SJSA1 (cell line): ENCODE data around the gene MAN1A2. TPM values are rescaled to one million over a fixed set of nuclear protein-coding genes. Genes with fewer than 3 reads are reported as not detected.

Source experiments
- DNase-seq, 2 experiments: peaks; one replicate each; pipeline ENCODE4 v3.0.0-alpha.2; 2015 to 2020; ENCODE audit warnings: low spot score in 2 of 2, low read depth in 1 of 2
- H3K27ac ChIP-seq: fragments of 250-450 bp; sonication (Bioruptor Pico); 2 replicates; pipeline ENCODE4 v1.5.1; 2020; ENCODE audit warnings: mild to moderate bottlenecking, moderate library complexity
- H3K27me3 ChIP-seq: fragments of 250-450 bp; sonication (Bioruptor Pico); replicated peaks from 2 replicates; pipeline ENCODE4 v1.5.1; 2020; ENCODE audit warnings: mild to moderate bottlenecking, moderate library complexity
- H3K36me3 ChIP-seq: fragments of 250-450 bp; sonication (Bioruptor Pico); 2 replicates; pipeline ENCODE4 v1.5.1; 2020; ENCODE audit warnings: mild to moderate bottlenecking
- H3K4me1 ChIP-seq: fragments of 250-450 bp; sonication (Bioruptor Pico); replicated peaks from 2 replicates; pipeline ENCODE4 v1.6.1; 2021; ENCODE audit warnings: mild to moderate bottlenecking
- H3K4me3 ChIP-seq: fragments of 250-450 bp; sonication (Bioruptor Pico); 2 replicates; pipeline ENCODE4 v1.5.1; 2020; ENCODE audit warnings: mild to moderate bottlenecking
- H3K9me3 ChIP-seq: fragments of 250-450 bp; sonication (Bioruptor Pico); replicated peaks from 2 replicates; pipeline ENCODE4 v1.5.1; 2020; ENCODE audit warnings: mild to moderate bottlenecking
- total RNA-seq: library from RNA; depleted of rRNA; stranded (reverse); fragments of >200 nt; shearing (Covaris generic); gene quantifications from 2 replicates; pipeline ENCODE4 v1.2.3, GENCODE V29; 2014

Gene MAN1A2
- total RNA-seq, 1 experiment from 2014 or later = 44.6 TPM

DNA sequence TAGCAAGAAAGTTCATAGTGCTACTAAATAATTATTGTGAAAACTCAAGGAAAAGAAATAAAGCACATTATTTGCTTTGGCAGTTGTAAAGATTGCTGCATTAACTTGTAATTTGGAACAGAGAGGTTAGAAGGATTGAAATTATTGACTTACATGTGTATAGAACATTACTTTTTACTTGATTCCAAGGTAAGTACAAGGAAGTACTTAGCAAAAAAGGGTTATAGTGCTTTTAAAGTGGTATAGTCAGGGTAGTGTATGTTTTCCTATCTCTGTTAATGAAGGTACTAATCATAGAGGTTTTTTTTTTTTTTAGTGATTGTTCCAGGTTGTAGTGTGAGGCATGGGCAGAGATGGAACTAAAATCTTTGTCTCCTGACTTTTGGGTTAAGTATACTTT lies 29.4 kb downstream of the MAN1A2 start:
- Histone ChIP-seq H3K27ac (no peak overlapping the region), H3K9me3 (no peaks in the 10 kb centered on the region), H3K27me3 (no peaks in the 10 kb centered on the region), H3K36me3 (no peaks in the 10 kb centered on the region), H3K4me3 (no peak overlapping the region), H3K4me1 (no peaks in the 10 kb centered on the region)
- no peak for DNase-seq

- Histone ChIP-seq H3K4me3 (no peak overlapping the region), H3K9me3 (no peaks in the 10 kb centered on the region), H3K4me1 (no peaks in the 10 kb centered on the region), H3K27me3 (no peaks in the 10 kb centered on the region), H3K36me3 (peaks cover 8% of the 10 kb centered on the region), H3K27ac (no peak overlapping the region)
- DNase-seq = no peak
Observed at GRCh38 chr1:117398957-117399356, 31.7 kb downstream of the MAN1A2 start.

- Histone ChIP-seq H3K27me3 (no peaks in the 10 kb centered on the region), H3K4me3 (no peak overlapping the region), H3K4me1 (no peaks in the 10 kb centered on the region), H3K27ac (no peak overlapping the region), H3K36me3 (peaks cover 8% of the 10 kb centered on the region), H3K9me3 (no peaks in the 10 kb centered on the region)
- no peak for DNase-seq
Observed at GRCh38 chr1:117401761-117402160, 34.5 kb downstream of the MAN1A2 start.

DNA sequence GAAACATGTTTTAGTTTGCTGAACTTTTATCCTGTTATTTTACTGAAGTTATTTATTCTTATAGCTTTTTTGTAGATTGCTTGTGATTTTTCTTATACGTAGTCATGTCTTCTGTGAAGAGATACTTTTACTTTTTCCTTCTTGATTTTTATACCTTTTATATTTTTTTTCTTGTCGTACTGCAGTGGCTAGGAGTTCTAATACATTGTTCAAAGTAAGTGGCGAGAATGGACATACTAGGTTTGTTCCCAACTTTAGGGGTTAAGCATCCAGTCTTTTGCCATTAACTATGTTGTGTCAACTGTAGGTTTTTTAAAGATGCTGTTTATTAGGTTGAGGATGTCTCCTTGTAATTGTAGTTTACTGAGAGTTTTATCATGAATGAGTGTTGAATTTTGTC lies 36.3 kb downstream of the MAN1A2 start:
- H3K4me3 ChIP-seq = no peak overlapping the region
- H3K9me3 ChIP-seq = no peaks in the 10 kb centered on the region
- DNase-seq = no peak

GRCh38 chr1:117405042-117405441 lies 37.8 kb downstream of the MAN1A2 start:
- Histone ChIP-seq H3K27me3 (no peaks in the 10 kb centered on the region), H3K4me3 (no peak overlapping the region), H3K4me1 (no peaks in the 10 kb centered on the region), H3K36me3 (peaks cover 8% of the 10 kb centered on the region), H3K27ac (no peak overlapping the region), H3K9me3 (no peaks in the 10 kb centered on the region)
- no peak for DNase-seq

More for the DNA sequence above, 36.3 kb downstream of the MAN1A2 start:
- Histone ChIP-seq H3K27ac (no peak overlapping the region), H3K4me1 (no peaks in the 10 kb centered on the region), H3K36me3 (peaks cover 8% of the 10 kb centered on the region), H3K27me3 (no peaks in the 10 kb centered on the region)

DNA sequence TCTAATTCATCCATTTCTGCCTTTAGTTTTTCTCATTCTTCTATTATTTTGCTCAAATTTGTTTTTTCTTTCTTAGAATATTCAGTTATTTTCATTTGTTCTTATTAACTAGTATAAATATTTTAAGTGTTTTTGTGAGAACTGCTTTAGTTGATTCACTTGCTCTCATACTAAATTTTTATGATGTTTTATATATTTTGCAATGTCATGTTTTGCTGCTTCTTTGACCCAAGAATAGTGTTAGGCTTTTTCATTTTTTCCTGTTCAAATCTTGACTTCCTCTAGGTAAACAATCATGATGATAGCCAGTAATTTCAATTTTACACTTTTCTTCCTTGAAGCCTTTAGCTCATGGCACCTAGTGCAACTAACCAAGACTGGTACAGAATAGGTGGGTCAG lies 45.2 kb downstream of the MAN1A2 start:
- Histone ChIP-seq H3K4me3 (no peak overlapping the region), H3K27ac (no peak overlapping the region), H3K36me3 (no peaks in the 10 kb centered on the region), H3K4me1 (no peaks in the 10 kb centered on the region), H3K27me3 (no peaks in the 10 kb centered on the region), H3K9me3 (no peaks in the 10 kb centered on the region)
- no peak for DNase-seq

DNA sequence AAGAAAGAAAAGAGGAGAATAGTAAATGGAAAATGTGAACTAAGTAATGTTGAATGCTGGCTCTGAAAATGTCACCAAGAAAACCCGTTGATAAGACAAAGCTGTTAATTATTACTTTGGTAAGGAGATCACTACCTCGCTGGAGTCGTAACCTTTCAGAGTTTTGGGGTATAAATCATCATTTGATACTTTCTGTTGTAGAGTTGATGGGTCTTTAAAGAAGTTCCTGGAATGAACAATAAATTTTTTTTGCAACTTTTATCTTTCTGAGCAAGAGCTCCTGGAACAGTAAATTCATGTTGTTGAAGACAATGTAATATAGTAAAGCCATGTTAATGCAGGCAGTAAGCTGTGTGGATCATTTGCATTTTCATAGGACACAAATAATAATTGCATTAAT lies 46.2 kb downstream of the MAN1A2 start:
- Histone ChIP-seq H3K36me3 (no peaks in the 10 kb centered on the region; the same call in 1 of the 2 replicates), H3K27ac (no peak overlapping the region), H3K4me3 (no peak overlapping the region), H3K4me1 (no peaks in the 10 kb centered on the region), H3K27me3 (no peaks in the 10 kb centered on the region), H3K9me3 (no peaks in the 10 kb centered on the region)
- no peak for DNase-seq

DNA sequence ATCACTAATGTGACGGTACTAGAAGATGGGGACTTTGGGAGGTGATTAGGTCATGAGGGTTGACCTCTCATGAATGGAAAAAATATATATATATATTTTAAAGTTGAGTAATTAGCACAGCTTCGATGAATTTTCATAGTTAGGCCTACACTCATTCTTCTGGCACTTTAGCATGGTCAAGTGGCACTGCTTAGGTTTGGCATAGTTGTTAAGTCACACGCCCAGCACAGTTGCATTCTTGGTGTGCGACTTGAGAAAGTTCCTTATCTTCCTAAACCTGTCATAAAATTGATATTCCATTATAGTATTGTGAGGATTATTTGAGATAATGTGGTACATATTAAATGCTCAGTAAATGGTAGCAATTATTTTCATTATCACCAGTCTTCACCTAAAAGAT lies 47.7 kb downstream of the MAN1A2 start:
- H3K4me1 ChIP-seq = no peaks in the 10 kb centered on the region
- H3K4me3 ChIP-seq = no peak overlapping the region
- no peaks in the 10 kb centered on the region for H3K27me3 ChIP-seq
- H3K9me3 ChIP-seq = no peaks in the 10 kb centered on the region
- no peak for DNase-seq
- no peaks in the 10 kb centered on the region; the same call in 1 of the 2 replicates for H3K36me3 ChIP-seq
- H3K27ac ChIP-seq = no peak overlapping the region

DNA sequence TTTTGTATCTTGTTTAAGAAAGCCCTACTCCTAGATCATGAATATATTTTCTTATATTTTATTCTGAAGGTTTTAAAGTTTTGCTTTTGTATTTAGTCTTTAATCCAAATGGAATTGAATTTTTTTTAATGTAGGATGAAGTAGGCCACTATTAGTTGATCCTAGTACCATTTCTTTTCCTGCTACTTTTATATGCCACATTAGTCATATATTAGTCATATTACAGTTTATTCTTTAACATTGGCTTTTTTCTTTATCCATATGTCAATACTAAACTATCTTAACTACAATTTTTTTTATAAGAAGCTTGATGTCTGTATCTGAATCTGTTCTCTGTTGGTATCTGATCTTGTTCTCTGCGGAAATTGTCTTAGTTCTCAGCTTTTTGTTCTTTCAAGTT lies 48.8 kb downstream of the MAN1A2 start:
- H3K36me3 ChIP-seq = no peaks in the 10 kb centered on the region; the same call in 1 of the 2 replicates

GRCh38 chr1:117416546-117417125 lies 49.4 kb downstream of the MAN1A2 start:
- Histone ChIP-seq H3K4me1 (no peaks in the 10 kb centered on the region), H3K27me3 (no peaks in the 10 kb centered on the region), H3K4me3 (no peak overlapping the region), H3K9me3 (no peaks in the 10 kb centered on the region), H3K36me3 (no peaks in the 10 kb centered on the region; the same call in 1 of the 2 replicates), H3K27ac (no peak overlapping the region)
- DNase-seq = no peak

More for the DNA sequence above, 48.8 kb downstream of the MAN1A2 start:
- H3K9me3 ChIP-seq = no peaks in the 10 kb centered on the region
- no peak overlapping the region for H3K27ac ChIP-seq
- no peaks in the 10 kb centered on the region for H3K27me3 ChIP-seq
- DNase-seq = no peak
- H3K4me1 ChIP-seq = no peaks in the 10 kb centered on the region
- H3K4me3 ChIP-seq = no peak overlapping the region

- peaks cover 4% of the 10 kb centered on the region; the same call in 1 of the 2 replicates for H3K9me3 ChIP-seq
- no peaks in the 10 kb centered on the region for H3K27me3 ChIP-seq
- H3K4me1 ChIP-seq = no peaks in the 10 kb centered on the region
- DNase-seq = no peak
- H3K4me3 ChIP-seq = no peak overlapping the region
- peaks cover 14% of the 10 kb centered on the region for H3K36me3 ChIP-seq
- H3K27ac ChIP-seq = no peak overlapping the region
Observed at GRCh38 chr1:117425050-117425734, 57.9 kb downstream of the MAN1A2 start.

DNA sequence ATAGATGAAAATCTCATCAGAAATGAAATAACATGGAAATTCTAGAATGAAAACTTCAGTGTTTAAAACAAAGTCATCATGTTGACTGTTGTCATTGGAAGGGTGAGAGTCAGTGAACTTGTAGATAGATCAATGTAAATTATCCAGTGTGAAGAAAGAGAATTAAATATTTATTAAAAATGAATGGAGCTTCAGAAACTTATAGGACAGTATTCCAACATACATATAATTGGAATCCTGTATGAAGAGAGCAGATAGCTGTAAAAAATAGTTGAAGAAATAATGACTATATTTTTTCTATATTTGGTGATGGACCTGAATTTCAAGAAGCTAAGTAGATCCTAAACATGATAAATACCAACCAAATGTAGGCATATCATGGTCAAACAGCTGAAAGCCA lies 60.0 kb downstream of the MAN1A2 start:
- Histone ChIP-seq H3K27me3 (no peaks in the 10 kb centered on the region), H3K36me3 (peaks cover 14% of the 10 kb centered on the region), H3K9me3 (peaks cover 4% of the 10 kb centered on the region; the same call in 1 of the 2 replicates), H3K4me1 (no peaks in the 10 kb centered on the region), H3K4me3 (no peak overlapping the region), H3K27ac (no peak overlapping the region)
- no peak for DNase-seq

DNA sequence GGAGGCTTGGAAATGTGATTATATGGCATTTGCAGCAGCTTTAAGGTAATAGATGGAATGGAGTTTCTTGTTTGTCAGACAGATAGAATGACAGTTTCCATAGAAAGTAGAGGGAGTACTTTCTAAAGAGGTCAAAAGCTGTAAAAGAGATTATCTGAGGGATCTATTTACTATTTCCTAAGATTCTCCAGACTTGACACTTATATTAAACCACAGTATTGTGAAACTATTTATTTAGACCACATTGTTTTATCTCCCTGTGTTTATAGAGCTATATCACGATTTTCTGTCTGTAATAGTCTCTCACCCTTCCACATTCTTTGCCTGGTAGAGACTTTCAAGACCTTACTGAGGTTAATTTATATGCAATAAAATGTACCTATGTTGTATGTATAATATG lies 66.7 kb downstream of the MAN1A2 start:
- Histone ChIP-seq H3K4me1 (no peaks in the 10 kb centered on the region), H3K27ac (no peak overlapping the region), H3K4me3 (no peak overlapping the region), H3K27me3 (no peaks in the 10 kb centered on the region), H3K36me3 (no peaks in the 10 kb centered on the region), H3K9me3 (no peaks in the 10 kb centered on the region)
- DNase-seq = no peak

- H3K4me1 ChIP-seq = no peaks in the 10 kb centered on the region
- no peaks in the 10 kb centered on the region for H3K36me3 ChIP-seq
- H3K27me3 ChIP-seq = no peaks in the 10 kb centered on the region
- no peak for DNase-seq
- no peaks in the 10 kb centered on the region for H3K9me3 ChIP-seq
- no peak overlapping the region for H3K27ac ChIP-seq
- no peak overlapping the region for H3K4me3 ChIP-seq
Observed at GRCh38 chr1:117436513-117436912, 69.3 kb downstream of the MAN1A2 start.
